OCI-LY1 (cell line): ENCODE results near the gene RASGEF1B.

Experiments
- EZH2 ChIP-seq: fragments of 200-600 bp; sonication (generic), shearing (Covaris generic); IDR thresholded peaks from 2 replicates; pipeline ENCODE4 v1.8.0; 2017; ENCODE audit warnings: borderline replicate concordance, mixed run types, mild to moderate bottlenecking, antibody characterized with exemption, low read length, moderate library complexity, mixed read lengths
- TF ChIP-seq, protein P1 (sequence below): fragments of 200-600 bp; sonication (generic), shearing (Covaris generic); IDR thresholded peaks from 2 replicates; pipeline ENCODE4 v1.5.1; 2017; ENCODE audit warnings: mild to moderate bottlenecking, antibody characterized with exemption, low read length, moderate library complexity, mixed read lengths

DNA sequence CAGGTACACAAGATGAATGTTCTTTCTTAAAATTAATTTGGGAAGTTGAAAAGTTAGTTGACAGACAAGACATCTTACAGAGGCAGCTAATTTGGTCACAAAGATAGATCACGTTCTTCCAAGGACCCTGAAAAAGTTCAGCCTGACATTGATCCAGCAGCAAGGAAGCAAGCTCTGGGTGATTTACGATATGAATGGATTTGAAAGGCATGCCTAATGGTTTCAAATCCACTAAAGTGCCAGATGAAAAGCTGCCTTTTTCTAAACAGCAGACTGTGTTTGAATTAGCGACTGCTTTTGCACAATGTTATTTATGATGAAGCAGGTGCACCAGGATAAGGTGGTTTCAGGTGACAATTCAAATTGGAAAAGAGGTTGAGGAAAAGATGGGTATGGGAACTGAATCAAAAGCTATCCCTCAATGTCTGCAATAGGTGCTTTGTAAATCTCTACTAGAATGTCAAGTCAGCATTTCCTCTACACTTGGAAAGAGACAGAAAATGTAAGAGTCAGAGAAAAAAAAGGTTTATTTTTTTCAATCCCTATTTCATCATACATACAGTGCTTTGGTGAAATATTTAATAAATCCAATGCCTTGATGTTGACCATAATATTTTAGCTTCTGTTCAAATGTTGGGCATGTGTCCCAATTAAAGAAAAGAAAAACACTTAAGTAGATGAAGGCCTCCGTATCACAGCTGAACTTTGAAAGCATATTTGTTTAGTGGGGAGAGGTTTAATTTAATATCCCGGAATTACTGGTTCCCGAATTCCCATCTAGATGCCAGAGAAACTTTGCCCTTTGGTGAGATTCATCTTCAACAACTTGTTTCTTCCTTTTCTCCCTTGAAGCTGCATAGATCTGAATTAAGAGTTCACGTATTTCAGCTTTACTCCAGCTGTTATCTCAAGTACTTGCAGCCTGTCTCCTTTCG, 6.0 kb downstream of the RASGEF1B start:
- TF ChIP-seq, protein P1, sequence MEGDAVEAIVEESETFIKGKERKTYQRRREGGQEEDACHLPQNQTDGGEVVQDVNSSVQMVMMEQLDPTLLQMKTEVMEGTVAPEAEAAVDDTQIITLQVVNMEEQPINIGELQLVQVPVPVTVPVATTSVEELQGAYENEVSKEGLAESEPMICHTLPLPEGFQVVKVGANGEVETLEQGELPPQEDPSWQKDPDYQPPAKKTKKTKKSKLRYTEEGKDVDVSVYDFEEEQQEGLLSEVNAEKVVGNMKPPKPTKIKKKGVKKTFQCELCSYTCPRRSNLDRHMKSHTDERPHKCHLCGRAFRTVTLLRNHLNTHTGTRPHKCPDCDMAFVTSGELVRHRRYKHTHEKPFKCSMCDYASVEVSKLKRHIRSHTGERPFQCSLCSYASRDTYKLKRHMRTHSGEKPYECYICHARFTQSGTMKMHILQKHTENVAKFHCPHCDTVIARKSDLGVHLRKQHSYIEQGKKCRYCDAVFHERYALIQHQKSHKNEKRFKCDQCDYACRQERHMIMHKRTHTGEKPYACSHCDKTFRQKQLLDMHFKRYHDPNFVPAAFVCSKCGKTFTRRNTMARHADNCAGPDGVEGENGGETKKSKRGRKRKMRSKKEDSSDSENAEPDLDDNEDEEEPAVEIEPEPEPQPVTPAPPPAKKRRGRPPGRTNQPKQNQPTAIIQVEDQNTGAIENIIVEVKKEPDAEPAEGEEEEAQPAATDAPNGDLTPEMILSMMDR = no peak
- no peak for TF ChIP-seq EZH2
